GM10248 (cell line): Measurements from ENCODE around the gene FBXW8.
"Not testable (repeated sequence)": the region's sequence is repeated elsewhere in the genome, so short reads cannot be mapped to it uniquely, and the experiment has no call there.

ENCODE experiments used
- CTCF ChIA-PET: fragments of 300-600 bp; sonication (Branson Sonifier 250); formaldehyde crosslinking; extraction: SDS; loops from one replicate; lab custom pipeline; 2021; ENCODE audit warnings: antibody characterized with exemption; lab: Yijun Ruan, JAX
- POLR2A ChIA-PET: fragments of 350-650 bp; sonication (Branson Sonifier 250); formaldehyde crosslinking; extraction: SDS; loops from one replicate; lab custom pipeline; 2020; ENCODE audit warnings: antibody characterized with exemption; lab: Yijun Ruan, JAX
- DNase-seq: peaks from one replicate; pipeline ENCODE4 v3.0.0; 2012; ENCODE audit errors: extremely low spot score
- TF ChIP-seq, protein P1 (sequence below): IDR thresholded peaks from 2 replicates; pipeline ENCODE4 v1.5.1; 2012; ENCODE audit warnings: mild to moderate bottlenecking, low read depth; ENCODE audit errors: extremely low read depth, missing control alignments, control extremely low read depth

FBXW8 gene

DNA sequence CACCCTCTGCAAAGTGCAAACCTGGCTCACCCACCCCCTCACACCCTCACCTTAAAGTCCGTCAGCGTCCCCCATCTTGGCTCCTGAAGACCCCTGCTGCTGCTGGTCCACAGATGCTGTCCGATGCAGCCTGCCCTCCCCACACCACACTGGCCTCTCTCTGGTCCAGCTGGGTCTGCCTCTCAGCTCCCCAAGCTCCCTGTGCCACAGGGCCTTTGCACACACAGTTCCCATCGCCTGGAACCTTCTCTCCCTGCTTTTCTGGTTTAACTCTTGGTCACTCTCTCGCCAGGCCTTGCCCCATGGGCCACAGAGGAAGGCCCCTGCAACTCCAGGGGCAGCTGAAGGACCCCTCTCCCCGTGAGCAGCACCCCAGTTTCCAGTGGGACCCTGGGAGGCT lies 143.5 kb downstream of the FBXW8 start:
- ChIA-PET CTCF (no interaction called here), POLR2A (no interaction called here)
- TF ChIP-seq, protein P1, sequence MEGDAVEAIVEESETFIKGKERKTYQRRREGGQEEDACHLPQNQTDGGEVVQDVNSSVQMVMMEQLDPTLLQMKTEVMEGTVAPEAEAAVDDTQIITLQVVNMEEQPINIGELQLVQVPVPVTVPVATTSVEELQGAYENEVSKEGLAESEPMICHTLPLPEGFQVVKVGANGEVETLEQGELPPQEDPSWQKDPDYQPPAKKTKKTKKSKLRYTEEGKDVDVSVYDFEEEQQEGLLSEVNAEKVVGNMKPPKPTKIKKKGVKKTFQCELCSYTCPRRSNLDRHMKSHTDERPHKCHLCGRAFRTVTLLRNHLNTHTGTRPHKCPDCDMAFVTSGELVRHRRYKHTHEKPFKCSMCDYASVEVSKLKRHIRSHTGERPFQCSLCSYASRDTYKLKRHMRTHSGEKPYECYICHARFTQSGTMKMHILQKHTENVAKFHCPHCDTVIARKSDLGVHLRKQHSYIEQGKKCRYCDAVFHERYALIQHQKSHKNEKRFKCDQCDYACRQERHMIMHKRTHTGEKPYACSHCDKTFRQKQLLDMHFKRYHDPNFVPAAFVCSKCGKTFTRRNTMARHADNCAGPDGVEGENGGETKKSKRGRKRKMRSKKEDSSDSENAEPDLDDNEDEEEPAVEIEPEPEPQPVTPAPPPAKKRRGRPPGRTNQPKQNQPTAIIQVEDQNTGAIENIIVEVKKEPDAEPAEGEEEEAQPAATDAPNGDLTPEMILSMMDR = no peak

GRCh38 chr12:117057626-117058025 lies 146.9 kb downstream of the FBXW8 start:
- ChIA-PET CTCF (interaction anchor here (1.5 kb wide), 1 partner anchor 62 kb away, joined by 3 read pairs; no protein-coding TSS in a partner anchor), POLR2A (interaction anchor here (0.7 kb wide), 1 partner anchor 42 kb away, joined by 7 read pairs; no protein-coding TSS in a partner anchor)
- DNase-seq = not testable (repeated sequence)

More for the DNA sequence above, 143.5 kb downstream of the FBXW8 start:
- no peak for DNase-seq

DNA sequence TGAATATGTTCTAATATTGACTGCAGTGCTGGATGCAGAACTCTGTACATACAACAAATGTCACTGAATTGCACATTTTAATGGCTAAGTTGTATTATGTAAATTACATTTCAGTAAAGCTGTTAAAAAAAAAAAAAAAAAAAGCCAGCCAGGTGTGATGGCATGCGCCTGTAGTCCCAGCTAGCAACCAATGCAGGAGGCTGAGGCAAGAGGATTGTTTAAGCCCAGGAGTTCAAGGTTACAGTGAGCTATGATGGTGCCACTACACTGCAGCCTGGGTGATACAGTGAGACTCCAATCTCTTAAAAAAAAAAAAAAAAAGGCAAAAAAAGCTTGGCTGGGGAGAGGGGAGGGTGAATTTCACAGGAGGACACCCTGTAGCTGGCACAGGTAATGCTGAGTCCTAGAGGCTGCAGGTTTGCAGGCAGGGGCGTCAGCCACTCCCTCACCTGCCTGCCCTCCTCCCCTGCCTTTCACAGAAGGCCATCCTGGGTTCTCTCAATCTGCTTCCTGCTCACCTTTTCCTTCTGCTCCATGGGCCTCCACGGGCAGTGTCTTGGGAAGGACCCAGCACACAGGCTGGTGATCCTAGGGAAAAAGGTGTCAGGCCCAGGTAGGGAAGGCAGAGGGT lies 147.8 kb downstream of the FBXW8 start:
- DNase-seq = no peak
- TF ChIP-seq, protein P1 = no peak
- CTCF ChIA-PET = no interaction called here
- POLR2A ChIA-PET = interaction anchor here (0.5 to 0.7 kb wide), 3 partner anchors 35 to 232 kb away, joined by 4 to 7 read pairs (median 6); no protein-coding TSS in a partner anchor

DNA sequence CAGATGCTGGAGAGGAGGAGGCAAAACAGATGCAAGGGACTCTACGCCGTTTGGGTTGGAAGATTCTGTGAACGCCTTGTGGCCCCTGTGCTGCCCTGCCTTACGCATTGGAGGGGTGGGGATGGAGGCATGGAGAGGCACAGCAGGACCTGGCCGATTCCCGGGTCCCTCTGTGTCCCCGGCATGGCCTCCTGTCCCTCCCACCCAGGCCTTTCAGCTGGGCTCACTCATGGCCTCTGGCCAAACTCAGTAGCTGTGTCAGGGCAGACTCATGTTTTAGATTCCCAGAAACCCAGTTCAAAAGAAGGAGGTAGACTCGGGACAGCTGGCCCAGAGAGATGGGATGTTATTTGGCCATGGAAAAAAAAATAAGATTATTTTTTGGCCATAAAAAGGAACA lies 148.4 kb downstream of the FBXW8 start:
- DNase-seq = no peak
- TF ChIP-seq, protein P1 = no peak
- POLR2A ChIA-PET = no interaction called here
- CTCF ChIA-PET = interaction anchor here (1.7 to 2.0 kb wide), 2 partner anchors 12 to 16 kb away, joined by 4 to 10 read pairs; no protein-coding TSS in a partner anchor

DNA sequence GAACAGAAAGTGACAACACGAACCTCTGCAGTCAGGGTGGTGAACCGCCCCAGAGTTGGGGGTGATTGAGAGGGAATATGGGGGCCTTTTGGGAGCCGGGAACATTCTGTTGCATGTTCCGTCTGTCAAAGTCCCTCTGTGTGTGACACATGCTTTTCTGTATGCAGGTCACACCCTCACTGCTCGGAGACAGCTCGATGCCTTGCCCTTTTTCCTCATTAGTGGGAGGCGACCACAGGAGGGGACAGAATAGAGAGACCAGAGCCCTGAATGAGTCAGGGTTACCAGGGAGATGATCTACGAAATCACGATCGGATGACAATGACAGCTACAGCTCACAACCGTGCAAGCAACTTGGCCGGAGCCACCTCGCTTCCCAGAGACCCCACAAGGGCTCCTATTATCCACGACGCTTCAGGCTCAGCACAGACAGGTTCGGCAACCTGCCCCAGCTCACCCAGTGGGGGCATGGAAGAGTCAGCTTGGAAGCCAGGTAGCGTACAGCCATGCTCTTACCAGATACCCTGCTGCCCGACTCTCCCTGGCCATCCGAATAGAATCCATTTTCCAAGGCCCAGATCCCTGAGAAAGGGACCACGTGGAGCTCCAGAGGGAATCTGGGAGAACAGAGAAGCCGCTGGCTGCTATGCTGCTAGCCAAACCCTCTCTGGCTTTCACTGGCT lies 149.6 kb downstream of the FBXW8 start:
- ChIA-PET POLR2A (no interaction called here), CTCF (interaction anchor here (1.7 to 2.0 kb wide), 2 partner anchors 11 to 17 kb away, joined by 4 to 10 read pairs; no protein-coding TSS in a partner anchor)
- TF ChIP-seq, protein P1 = no peak
- DNase-seq = no peak

DNA sequence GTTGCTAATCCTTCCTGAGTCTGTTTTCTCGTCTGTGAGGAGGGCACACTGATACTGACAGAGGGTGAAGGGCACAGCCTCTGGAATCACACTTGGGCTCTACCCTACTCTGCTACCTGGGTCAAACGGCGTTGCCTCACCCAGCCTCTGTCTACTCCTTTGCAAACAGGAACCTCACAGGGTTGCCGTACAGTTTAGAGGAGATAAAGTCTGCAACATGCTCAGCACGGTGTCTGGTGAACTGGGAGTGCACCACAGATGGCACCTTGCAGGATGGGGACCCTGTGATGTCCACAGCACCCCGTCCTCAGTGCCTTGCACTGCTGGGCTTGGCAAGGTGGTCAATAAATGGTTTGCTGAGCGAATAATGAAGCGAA lies 150.2 kb downstream of the FBXW8 start:
- ChIA-PET CTCF (interaction anchor here (1.7 to 2.0 kb wide), 2 partner anchors 10 to 17 kb away, joined by 4 to 10 read pairs; no protein-coding TSS in a partner anchor), POLR2A (no interaction called here)
- TF ChIP-seq, protein P1 = no peak
- DNase-seq = no peak
